Osteoblast (primary cell): ENCODE measurements around the gene ZYG11B. TPM values are rescaled to one million over a fixed set of nuclear protein-coding genes. Genes with fewer than 3 reads are reported as not detected.
A peak's percentile ranks its signal among the peaks of the same experiment; 100 is the strongest.

Source experiments
- DNase-seq: peaks from one replicate; pipeline ENCODE4 v3.0.0; 2011; ENCODE audit warnings: low spot score, mixed read lengths; ENCODE audit not compliant: insufficient read length; ENCODE audit errors: missing footprints
- H2AFZ ChIP-seq: 2 replicates; pipeline ENCODE4 v1.6.0; 2011; ENCODE audit warnings: mild to moderate bottlenecking, low read length
- H3K27ac ChIP-seq: 2 replicates; pipeline ENCODE4 v1.5.1; 2011; ENCODE audit warnings: mild to moderate bottlenecking, low read depth, low read length, moderate library complexity
- H3K27me3 ChIP-seq: 2 replicates; pipeline ENCODE4 v1.6.0; 2012; ENCODE audit warnings: mild to moderate bottlenecking, control low read depth, inconsistent platforms, low read length, moderate library complexity; ENCODE audit not compliant: insufficient read depth
- H3K36me3 ChIP-seq: 2 replicates; pipeline ENCODE4 v1.5.1; 2011; ENCODE audit warnings: mild to moderate bottlenecking, low read length, control low read depth, moderate library complexity; ENCODE audit not compliant: insufficient read depth
- H3K4me1 ChIP-seq: 2 replicates; pipeline ENCODE4 v1.5.1; 2011; ENCODE audit warnings: mild to moderate bottlenecking, low read length, control low read depth, moderate library complexity; ENCODE audit not compliant: insufficient read depth
- H3K4me2 ChIP-seq: 2 replicates; pipeline ENCODE4 v1.6.0; 2011; ENCODE audit warnings: mild to moderate bottlenecking, low read length; ENCODE audit not compliant: insufficient read depth
- H3K4me3 ChIP-seq: fragments of 200-600 bp; sonication (generic); 3 replicates; pipeline ENCODE4 v1.5.1; 2012; ENCODE audit warnings: mild to moderate bottlenecking, low read length, inconsistent platforms; ENCODE audit not compliant: insufficient read depth
- H3K79me2 ChIP-seq: 2 replicates; pipeline ENCODE4 v1.6.0; 2012; ENCODE audit warnings: mild to moderate bottlenecking, low read length, control low read depth, inconsistent platforms; ENCODE audit not compliant: insufficient read depth
- H3K9me3 ChIP-seq: 2 replicates; pipeline ENCODE4 v1.5.1; 2011; ENCODE audit warnings: low read depth, low read length, control low read depth
- H4K20me1 ChIP-seq: 2 replicates; pipeline ENCODE4 v1.6.0; 2012; ENCODE audit warnings: mild to moderate bottlenecking, low read length, control low read depth; ENCODE audit not compliant: insufficient read depth
- CTCF ChIP-seq: IDR thresholded peaks from 2 replicates; pipeline ENCODE4 v1.5.1; 2011; ENCODE audit warnings: mild to moderate bottlenecking, low read depth, low read length, moderate library complexity; ENCODE audit errors: extremely low read depth
- total RNA-seq: library from RNA; depleted of rRNA; stranded (reverse); fragments of >200 nt; gene quantifications from 2 replicates; pipeline ENCODE4 v1.2.3, GENCODE V29; 2012

ZYG11B gene
- total RNA-seq, 1 donor, result 60.8 TPM

GRCh38 chr1:52723260-52723659, 3.0 kb upstream of the ZYG11B start:
- Histone ChIP-seq H3K36me3 (no peaks in the 10 kb centered on the region), H2AFZ (no peak overlapping the region), H4K20me1 (peaks cover 15% of the 10 kb centered on the region), H3K4me1 (peaks cover 17% of the 10 kb centered on the region), H3K9me3 (no peaks in the 10 kb centered on the region), H3K79me2 (peaks cover 19% of the 10 kb centered on the region), H3K4me2 (no peak overlapping the region), H3K4me3 (no peak overlapping the region), H3K27me3 (no peaks in the 10 kb centered on the region), H3K27ac (no peak overlapping the region)
- DNase-seq, result no peak
- no peak for TF ChIP-seq CTCF

GRCh38 chr1:52725903-52726264, 369 bp upstream of the ZYG11B start:
- H3K27me3 ChIP-seq, result no peaks in the 10 kb centered on the region
- DNase-seq, result no peak
- peak overlapping the region; percentile 98 for H3K4me3 ChIP-seq
- peak overlapping the region; percentile 99 for H3K4me2 ChIP-seq
- TF ChIP-seq CTCF, result no peak
- H3K79me2 ChIP-seq, result peaks cover 45% of the 10 kb centered on the region
- peaks cover 26% of the 10 kb centered on the region for H4K20me1 ChIP-seq
- H2AFZ ChIP-seq, result peak overlapping the region; percentile 98
- no peaks in the 10 kb centered on the region for H3K9me3 ChIP-seq
- no peaks in the 10 kb centered on the region for H3K36me3 ChIP-seq
- H3K27ac ChIP-seq, result no peak overlapping the region
- peaks cover 19% of the 10 kb centered on the region for H3K4me1 ChIP-seq

GRCh38 chr1:52727114-52727586, 897 bp downstream of the ZYG11B start:
- H3K4me2 ChIP-seq, result peak overlapping the region; percentile 99
- H3K4me1 ChIP-seq, result peaks cover 19% of the 10 kb centered on the region
- peaks cover 26% of the 10 kb centered on the region for H4K20me1 ChIP-seq
- H3K4me3 ChIP-seq, result peak overlapping the region; percentile 98
- H3K27me3 ChIP-seq, result no peaks in the 10 kb centered on the region
- peak overlapping the region; percentile 88 for H2AFZ ChIP-seq
- TF ChIP-seq CTCF, result no peak
- H3K36me3 ChIP-seq, result no peaks in the 10 kb centered on the region
- no peak for DNase-seq
- H3K27ac ChIP-seq, result peak overlapping the region; percentile 74
- peaks cover 57% of the 10 kb centered on the region for H3K79me2 ChIP-seq
- H3K9me3 ChIP-seq, result no peaks in the 10 kb centered on the region

GRCh38 chr1:52727956-52728656, 1.9 kb downstream of the ZYG11B start:
- no peak overlapping the region for H3K27ac ChIP-seq
- peaks cover 19% of the 10 kb centered on the region for H3K4me1 ChIP-seq
- no peak for TF ChIP-seq CTCF
- peak overlapping the region; percentile 12 for H3K4me3 ChIP-seq
- H3K27me3 ChIP-seq, result no peaks in the 10 kb centered on the region
- peak overlapping the region; percentile 99 for H3K4me2 ChIP-seq
- H3K36me3 ChIP-seq, result no peaks in the 10 kb centered on the region
- H3K79me2 ChIP-seq, result peaks cover 64% of the 10 kb centered on the region
- no peak for DNase-seq
- H4K20me1 ChIP-seq, result peaks cover 26% of the 10 kb centered on the region
- no peak overlapping the region for H2AFZ ChIP-seq
- H3K9me3 ChIP-seq, result no peaks in the 10 kb centered on the region
